ENCODE measurements around the gene PWWP2B.

Gene PWWP2B

GRCh38 chr10:132394936-132395703, 1.9 kb upstream of the PWWP2B start:
- DNase-seq, result peak in 1 of 6 experiments; percentile 37

GRCh38 chr10:132395704-132396493, 1.1 kb upstream of the PWWP2B start:
- DNase-seq, result peak in 4 of 6 experiments; percentile 42 to 73 (median 60)

GRCh38 chr10:132396494-132397035, 435 bp upstream of the PWWP2B start:
- DNase-seq, result peak; percentile 42 to 74 (median 62)

- peak in 3 of 6 experiments; percentile 25 to 51 (median 50) for DNase-seq
Observed at GRCh38 chr10:132397671-132398565, 918 bp downstream of the PWWP2B start.

- peak in 1 of 6 experiments; percentile 9 for DNase-seq
Observed at GRCh38 chr10:132398566-132398991, 1.6 kb downstream of the PWWP2B start.

- DNase-seq, result no peak
Observed at GRCh38 chr10:132399117-132400035, 2.4 kb downstream of the PWWP2B start.

- DNase-seq, result no peak
Observed at GRCh38 chr10:132400041-132400546, 3.1 kb downstream of the PWWP2B start.

GRCh38 chr10:132400547-132401151, 3.6 kb downstream of the PWWP2B start:
- no peak for DNase-seq

- no peak for DNase-seq
Observed at GRCh38 chr10:132401401-132402118, 4.6 kb downstream of the PWWP2B start.

GRCh38 chr10:132402781-132403241, 5.8 kb downstream of the PWWP2B start:
- DNase-seq, result no peak

GRCh38 chr10:132403511-132404168, 6.6 kb downstream of the PWWP2B start:
- DNase-seq, result no peak

- DNase-seq, result no peak
Observed at GRCh38 chr10:132404169-132404880, 7.3 kb downstream of the PWWP2B start.

GRCh38 chr10:132404911-132405462, 8.0 kb downstream of the PWWP2B start:
- no peak for DNase-seq

GRCh38 chr10:132405463-132405991, 8.5 kb downstream of the PWWP2B start:
- no peak for DNase-seq

- DNase-seq, result no peak
Observed at GRCh38 chr10:132406181-132406580, 9.2 kb downstream of the PWWP2B start.

- DNase-seq, result no peak
Observed at GRCh38 chr10:132406750-132407149, 9.8 kb downstream of the PWWP2B start.

- no peak for DNase-seq
Observed at GRCh38 chr10:132407243-132407746, 10.3 kb downstream of the PWWP2B start.

GRCh38 chr10:132407846-132408278, 10.9 kb downstream of the PWWP2B start:
- DNase-seq, result no peak

Measured in stimulated activated naive CD4-positive, alpha-beta T cell (primary cell).